ENCODE measurements around the gene FAM174B.
A peak's percentile ranks its signal among the peaks of the same experiment; 100 is the strongest.

- no peak for TF ChIP-seq POLR2AphosphoS5 (IDR thresholded peaks at IDR 0.05)
- TF ChIP-seq, protein P1, sequence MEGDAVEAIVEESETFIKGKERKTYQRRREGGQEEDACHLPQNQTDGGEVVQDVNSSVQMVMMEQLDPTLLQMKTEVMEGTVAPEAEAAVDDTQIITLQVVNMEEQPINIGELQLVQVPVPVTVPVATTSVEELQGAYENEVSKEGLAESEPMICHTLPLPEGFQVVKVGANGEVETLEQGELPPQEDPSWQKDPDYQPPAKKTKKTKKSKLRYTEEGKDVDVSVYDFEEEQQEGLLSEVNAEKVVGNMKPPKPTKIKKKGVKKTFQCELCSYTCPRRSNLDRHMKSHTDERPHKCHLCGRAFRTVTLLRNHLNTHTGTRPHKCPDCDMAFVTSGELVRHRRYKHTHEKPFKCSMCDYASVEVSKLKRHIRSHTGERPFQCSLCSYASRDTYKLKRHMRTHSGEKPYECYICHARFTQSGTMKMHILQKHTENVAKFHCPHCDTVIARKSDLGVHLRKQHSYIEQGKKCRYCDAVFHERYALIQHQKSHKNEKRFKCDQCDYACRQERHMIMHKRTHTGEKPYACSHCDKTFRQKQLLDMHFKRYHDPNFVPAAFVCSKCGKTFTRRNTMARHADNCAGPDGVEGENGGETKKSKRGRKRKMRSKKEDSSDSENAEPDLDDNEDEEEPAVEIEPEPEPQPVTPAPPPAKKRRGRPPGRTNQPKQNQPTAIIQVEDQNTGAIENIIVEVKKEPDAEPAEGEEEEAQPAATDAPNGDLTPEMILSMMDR (IDR thresholded peaks at IDR 0.05), result peak in 1 of 6 experiments; percentile 19
Measured at GRCh38 chr15:92693691-92694331, 38.2 kb upstream of the FAM174B start.
